DLD1 (cell line): ENCODE data around the gene CAPN9.

Experiments used
- in situ Hi-C: cut with HindIII; loops from 2 replicates; pipeline ENCODE4 v1.10.0; 2017; ENCODE audit warnings: low sequenced_read_pairs

Gene CAPN9

GRCh38 chr1:230821346-230821745 lies 74.2 kb downstream of the CAPN9 start:
- in situ Hi-C loops: no loop called here

- in situ Hi-C loops: no loop called here
Observed at GRCh38 chr1:230822092-230822581, 74.9 kb downstream of the CAPN9 start.

GRCh38 chr1:230823426-230823825 lies 76.2 kb downstream of the CAPN9 start:
- in situ Hi-C loops: no loop called here

DNA sequence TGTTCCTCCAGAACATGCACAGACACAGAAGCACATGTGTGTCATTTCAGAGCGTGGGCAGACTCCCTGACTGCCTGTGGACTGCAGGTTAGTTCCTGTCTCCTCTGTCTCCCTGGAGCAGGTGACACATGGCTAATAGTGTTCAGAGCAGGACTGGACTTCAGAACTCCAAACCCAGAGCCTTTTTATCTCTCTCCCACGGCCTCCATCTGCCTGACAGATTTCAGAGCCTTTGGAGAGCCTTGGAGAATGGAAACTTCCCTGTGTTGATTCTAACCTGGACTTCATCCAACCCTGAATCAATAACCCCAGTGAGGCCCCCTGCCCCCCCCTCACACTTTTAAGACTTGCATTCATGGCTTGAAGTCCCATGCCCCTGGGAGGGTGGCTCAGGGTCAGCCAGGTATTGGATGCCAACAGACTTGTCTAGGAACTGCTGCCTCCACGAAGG lies 76.8 kb downstream of the CAPN9 start:
- in situ Hi-C loops: no loop called here

- in situ Hi-C loops: no loop called here
Observed at GRCh38 chr1:230824551-230824918, 77.3 kb downstream of the CAPN9 start.

DNA sequence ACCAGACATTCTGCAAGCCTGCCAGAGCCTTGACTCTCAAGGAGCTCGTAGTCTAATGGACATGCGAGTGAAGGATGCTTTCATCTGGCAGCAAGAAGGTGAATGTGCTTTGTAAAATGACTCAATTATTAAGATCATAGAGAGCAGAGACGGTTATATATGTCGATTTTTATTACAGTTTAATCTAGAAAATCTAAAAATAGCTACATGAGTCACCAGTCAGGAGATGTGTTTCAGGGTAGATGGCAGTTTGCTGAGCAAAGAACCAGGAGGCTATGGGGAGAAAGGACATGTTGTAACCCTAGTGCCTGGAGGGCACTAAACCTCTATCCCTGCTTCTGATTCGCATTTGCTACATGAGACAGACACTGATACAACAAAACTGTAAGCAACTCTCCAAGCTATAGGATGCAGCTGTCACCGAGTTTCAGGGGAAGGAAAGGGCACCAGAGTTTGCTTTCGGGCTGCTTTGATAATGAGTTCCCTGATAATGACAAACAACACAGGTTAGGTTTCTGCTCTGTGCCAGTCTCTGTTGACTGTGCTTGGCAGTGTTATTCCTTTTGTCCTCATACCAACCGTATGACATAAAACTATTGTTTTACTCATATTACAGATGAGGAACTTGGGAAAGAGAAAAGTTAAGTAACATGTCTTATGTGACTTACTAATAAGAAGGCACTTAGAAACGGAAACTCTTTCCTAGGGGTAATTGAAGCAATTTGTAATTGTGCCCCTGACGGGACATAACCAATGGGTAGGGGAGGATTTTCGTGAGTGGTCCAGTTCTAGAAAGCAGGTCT lies 77.9 kb downstream of the CAPN9 start:
- in situ Hi-C loops: no loop called here

DNA sequence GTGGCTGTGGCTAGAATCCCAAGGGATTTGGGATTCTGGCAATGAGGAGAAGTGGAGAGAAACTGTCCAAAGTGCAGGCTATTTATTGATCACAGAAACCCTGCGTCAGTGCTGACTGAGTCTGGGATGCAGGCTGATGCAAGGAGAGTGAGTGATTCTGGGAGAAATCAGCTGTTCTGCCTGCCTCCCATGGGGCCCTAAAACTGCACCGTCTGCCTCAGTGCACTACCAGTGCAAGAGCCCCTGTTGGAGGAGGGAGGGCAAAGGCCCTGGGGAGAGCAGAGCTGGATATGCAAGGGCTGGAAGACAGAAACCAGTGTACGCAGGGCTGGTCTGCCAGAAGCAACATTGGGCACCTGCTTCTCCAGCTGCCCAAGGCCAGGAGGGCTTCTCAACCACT lies 78.6 kb downstream of the CAPN9 start:
- in situ Hi-C loops: no loop called here

- in situ Hi-C loops: no loop called here
Observed at GRCh38 chr1:230826166-230826875, 79.1 kb downstream of the CAPN9 start.

GRCh38 chr1:230827081-230827681 lies 80.0 kb downstream of the CAPN9 start:
- in situ Hi-C loops: no loop called here

GRCh38 chr1:230827801-230828200 lies 80.6 kb downstream of the CAPN9 start:
- in situ Hi-C loops: no loop called here

DNA sequence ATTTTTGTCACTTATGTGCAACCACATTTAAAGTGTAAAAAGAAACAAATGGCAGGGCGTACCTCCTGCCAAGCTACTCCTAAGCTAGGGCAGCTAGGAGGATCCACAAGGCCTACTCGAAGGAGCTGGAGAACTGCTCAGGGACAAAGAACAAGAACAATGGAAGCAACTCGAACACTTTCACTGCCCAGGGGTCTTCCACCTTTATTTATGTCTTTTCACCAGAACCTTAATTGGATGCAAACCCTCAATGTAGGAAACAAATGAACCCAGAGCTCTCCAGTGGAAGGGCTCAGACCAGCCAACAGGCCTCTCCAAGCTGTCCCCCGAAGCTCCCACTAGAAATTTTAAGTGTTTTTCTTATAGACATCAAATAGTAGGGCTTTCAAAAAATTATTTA lies 81.2 kb downstream of the CAPN9 start:
- in situ Hi-C loops: no loop called here

DNA sequence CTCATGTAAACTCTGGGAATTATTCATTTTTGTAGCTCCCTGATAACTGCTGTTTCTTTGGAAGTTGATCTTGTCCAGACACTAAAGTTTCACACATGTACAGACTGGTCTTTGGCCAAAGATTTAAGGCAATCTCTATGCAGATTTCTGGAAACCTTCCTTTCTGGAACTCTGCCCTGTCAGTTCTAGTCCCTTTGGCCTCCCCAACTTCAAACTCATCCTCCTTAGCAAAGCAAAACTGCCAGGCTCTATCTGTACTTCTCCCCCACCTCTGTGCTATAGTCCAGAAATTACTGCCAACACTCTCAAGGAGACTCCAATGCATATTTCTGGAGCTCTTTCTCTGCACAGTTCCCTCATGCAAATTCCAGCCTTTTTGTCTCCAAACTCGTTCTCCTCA lies 84.6 kb downstream of the CAPN9 start:
- in situ Hi-C loops: loop anchor here (10.0 kb wide), 1 partner anchor 63 kb away; no protein-coding TSS in a partner anchor

- in situ Hi-C loops: loop anchor here (10.0 kb wide), 1 partner anchor 62 kb away; no protein-coding TSS in a partner anchor
Observed at GRCh38 chr1:230832476-230832875, 85.3 kb downstream of the CAPN9 start.

GRCh38 chr1:230833511-230833910 lies 86.3 kb downstream of the CAPN9 start:
- in situ Hi-C loops: loop anchor here (10.0 kb wide), 1 partner anchor 61 kb away; no protein-coding TSS in a partner anchor

GRCh38 chr1:230834292-230834691 lies 87.1 kb downstream of the CAPN9 start:
- in situ Hi-C loops: loop anchor here (10.0 kb wide), 1 partner anchor 61 kb away; no protein-coding TSS in a partner anchor

DNA sequence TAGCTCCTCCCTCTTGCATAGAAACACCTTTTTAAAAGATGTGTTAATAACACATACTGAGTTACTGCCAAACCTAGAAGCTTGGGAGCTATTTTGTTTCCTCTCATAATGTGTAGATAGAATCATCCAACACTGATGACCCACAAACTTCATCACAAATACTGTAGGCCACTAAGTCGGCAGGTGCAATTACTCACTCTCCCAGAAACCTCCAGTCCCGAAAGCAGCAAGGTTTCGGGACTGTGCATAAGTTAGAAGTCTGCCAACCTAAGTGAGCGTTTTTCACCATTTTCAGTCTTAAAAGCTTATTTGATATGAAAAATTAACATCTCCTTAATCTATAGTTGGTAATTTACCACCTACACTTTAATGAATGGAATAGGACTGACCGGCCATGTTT lies 89.2 kb downstream of the CAPN9 start:
- in situ Hi-C loops: loop anchor here (10.0 kb wide), 1 partner anchor 58 kb away; no protein-coding TSS in a partner anchor

DNA sequence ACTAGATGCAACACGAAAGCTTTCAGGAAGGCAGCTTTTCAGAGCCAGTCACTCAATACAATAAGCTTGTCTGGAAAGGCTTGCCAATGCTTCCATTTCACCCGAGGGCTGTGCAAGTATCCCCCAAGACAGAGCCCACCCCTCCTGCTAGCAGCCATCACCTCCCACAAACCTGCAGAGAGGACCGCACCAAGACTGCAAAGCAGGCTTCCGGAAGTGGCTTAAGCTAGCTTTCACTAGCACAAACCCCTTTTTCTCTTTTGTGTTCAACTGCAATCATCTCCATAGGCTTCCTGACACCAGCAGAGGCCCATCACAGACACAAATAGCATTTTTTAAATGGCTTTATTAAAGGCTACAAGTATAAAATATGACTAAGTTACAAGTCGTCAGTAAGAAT lies 89.6 kb downstream of the CAPN9 start:
- in situ Hi-C loops: loop anchor here (10.0 kb wide), 1 partner anchor 58 kb away; no protein-coding TSS in a partner anchor

DNA sequence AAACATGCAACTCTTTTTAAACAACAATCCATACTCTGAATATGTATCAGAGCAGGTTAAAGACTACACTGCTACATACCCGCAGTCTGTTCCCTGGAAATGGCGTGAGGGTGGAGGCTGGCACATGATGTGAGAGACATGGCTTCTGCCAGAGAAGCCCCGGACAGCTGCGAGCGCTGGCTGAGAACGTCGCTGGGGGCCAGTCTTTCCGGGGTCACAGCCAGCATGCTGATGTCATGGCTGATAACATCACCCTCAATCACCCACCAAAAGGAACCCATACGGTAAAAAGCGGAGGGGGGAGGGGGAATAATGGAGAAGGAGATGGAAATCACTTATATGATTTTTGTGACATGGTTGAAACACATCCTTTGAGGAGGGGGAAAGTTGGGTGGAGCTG lies 92.0 kb downstream of the CAPN9 start:
- in situ Hi-C loops: loop anchor here (10.0 kb wide), 1 partner anchor 56 kb away; no protein-coding TSS in a partner anchor

DNA sequence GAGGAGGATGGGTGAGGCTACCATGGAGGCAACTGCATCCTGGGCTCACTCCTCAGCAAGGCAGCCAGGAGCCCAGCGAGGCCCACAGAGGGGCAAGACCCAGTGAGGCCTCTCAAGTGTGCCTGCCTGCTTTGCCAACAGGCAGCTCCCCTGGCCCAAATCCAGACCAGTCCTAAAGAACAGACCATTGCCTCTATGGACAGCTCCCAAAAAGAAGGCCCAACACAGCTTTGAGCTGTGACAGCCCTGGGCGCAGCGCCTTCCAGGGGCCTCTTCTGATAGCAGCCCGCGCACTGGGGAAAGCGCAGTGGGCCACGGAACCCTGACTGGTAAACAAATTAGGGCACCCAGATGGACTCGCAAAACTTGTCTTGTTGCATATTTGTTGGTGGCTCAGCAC lies 95.6 kb downstream of the CAPN9 start:
- in situ Hi-C loops: no loop called here

- in situ Hi-C loops: no loop called here
Observed at GRCh38 chr1:230843503-230844309, 96.5 kb downstream of the CAPN9 start.
